ENCODE results near the gene PGM1. TPM values are rescaled to one million over a fixed set of nuclear protein-coding genes. Genes with fewer than 3 reads are reported as not detected.

Gene PGM1
- total and polyA plus RNA-seq, 2 donors (not counting 3 experiments of a cell fraction or from before 2014, with no cell fraction given) = 9.3 to 21.0 TPM

- DNase-seq (ENCODE audit: low read depth, low spot score) (no peak), FAIRE-seq (no peak)
- Histone ChIP-seq H3K9me1 (replicated peaks; ENCODE audit: control insufficient read depth, extremely low read depth, insufficient read depth, low read length) (no peaks in the 10 kb centered on the region), H4K20me1 (replicated peaks; ENCODE audit: control insufficient read depth, extremely low read depth, insufficient read depth, low read length) (no peaks in the 10 kb centered on the region), H3K36me3 (ENCODE audit: control insufficient read depth in 2 of 2, extremely low read depth in 1 of 2, insufficient read depth in 2 of 2, low read length in 2 of 2) (no peaks in the 10 kb centered on the region), H3K4me3 (replicated peaks in 1 of 3; ENCODE audit: insufficient read depth in 1 of 3, low read depth in 1 of 3, low read length in 3 of 3) (no peak overlapping the region), H3K4me1 (ENCODE audit: control insufficient read depth, extremely low read depth, insufficient read depth, low read length) (no peaks in the 10 kb centered on the region), H3K4me2 (ENCODE audit: insufficient read depth, low read length) (no peak overlapping the region), H3K79me2 (ENCODE audit: control insufficient read depth, insufficient read depth, low read length) (no peaks in the 10 kb centered on the region), H3K9ac (replicated peaks; ENCODE audit: extremely low read depth, insufficient read depth, low read length) (no peak overlapping the region), H3K9me3 (replicated peaks; ENCODE audit: control insufficient read depth, insufficient read depth, low read length) (no peaks in the 10 kb centered on the region), H2AFZ (ENCODE audit: low read depth, low read length) (no peak overlapping the region), H3K27me3 (ENCODE audit: control insufficient read depth in 2 of 2, insufficient read depth in 2 of 2, low read length in 2 of 2) (peaks cover 0 to 6% of the 10 kb centered on the region in 2 experiments), H3K27ac (ENCODE audit: insufficient read depth, low read depth, low read length) (no peak overlapping the region)
- ChIA-PET POLR2A (no interaction called here), CTCF (interaction anchor here (0.7 to 9.0 kb wide), 5 partner anchors 14 to 567 kb away, joined by 3 to 224 read pairs (median 16); no protein-coding TSS in a partner anchor)
- BruUV-seq (replicated peaks) = no TSS peak
- intact Hi-C loops (cut with micrococcal nuclease) (no loop called here), dilution Hi-C loops (cut with MboI; ENCODE audit: extremely low pct_ligation_motif_present, low sequenced_read_pairs) (loop anchor here (25.0 kb wide), 1 partner anchor 460 kb away; no protein-coding TSS in a partner anchor)
- TF ChIP-seq EZH2 (IDR thresholded peaks at IDR 0.05; ENCODE audit: borderline replicate concordance, low read depth, low read length, severe bottlenecking) (no peak), GATA2 (IDR thresholded peaks at IDR 0.05; ENCODE audit: insufficient read depth, insufficient read length, low read depth, low read length) (no peak), POLR2AphosphoS5 (IDR thresholded peaks at IDR 0.05; ENCODE audit: insufficient read depth, low read depth, low read length) (no peak), POLR2A (IDR thresholded peaks at IDR 0.05; ENCODE audit: low read depth, low read length) (no peak), CTCF (IDR thresholded peaks at IDR 0.05; ENCODE audit: extremely low read depth in 1 of 2, insufficient read depth in 1 of 2, low read depth in 1 of 2, low read length in 2 of 2) (no peak), MAX (IDR thresholded peaks at IDR 0.05; ENCODE audit: insufficient read depth, insufficient read length) (no peak), MYC (IDR thresholded peaks at IDR 0.05; ENCODE audit: low read depth, low read length) (no peak)
Measured at GRCh38 chr1:63677497-63677896, 84.3 kb downstream of the PGM1 start.

Data from endothelial cell of umbilical vein (primary cell).